IMR-90 (cell line): ENCODE data around the gene ARHGEF37. TPM values are rescaled to one million over a fixed set of nuclear protein-coding genes. Genes with fewer than 3 reads are reported as not detected.
A peak's percentile ranks its signal among the peaks of the same experiment; 100 is the strongest.

Source experiments
- ATAC-seq: fragments of 200-7000 bp; cut with Tn5 transposase; 2 replicates; pipeline ENCODE4 v1.9.1; 2020; ENCODE audit warnings: low read depth, mild to moderate bottlenecking, moderate library complexity
- BruUV-seq: library from RNA; stranded (reverse); fragments of 400-500 nt; replicated peaks from 2 replicates; lab custom pipeline; 2021; lab: Mats Ljungman, UMichigan
- CTCF ChIA-PET: fragments of 300-600 bp; formaldehyde crosslinking; extraction: SDS; loops from one replicate; lab custom pipeline; 2021; ENCODE audit warnings: antibody characterized with exemption; lab: Yijun Ruan, JAX
- POLR2A ChIA-PET: fragments of 300-600 bp; sonication (Branson Sonifier 250); formaldehyde crosslinking; loops from one replicate; lab custom pipeline; 2022; ENCODE audit warnings: antibody characterized with exemption; ENCODE audit not compliant: unreplicated experiment; lab: Charles Lee
- DNase-seq: peaks from one replicate; pipeline ENCODE4 v3.0.0; 2013
- H2AFZ ChIP-seq: replicated peaks from 2 replicates; pipeline ENCODE3; 2013; ENCODE audit warnings: low read length, mild to moderate bottlenecking; ENCODE audit not compliant: poor library complexity
- H2AK5ac ChIP-seq: 2 replicates; pipeline ENCODE4 v1.6.1; 2013; ENCODE audit warnings: low read depth, low read length, inconsistent platforms
- H2AK9ac ChIP-seq: replicated peaks from 2 replicates; pipeline ENCODE3; 2013; ENCODE audit warnings: mild to moderate bottlenecking, low read depth, low read length, moderate library complexity; ENCODE audit not compliant: poor library complexity
- H2BK120ac ChIP-seq: 2 replicates; pipeline ENCODE4 v1.6.1; 2013; ENCODE audit warnings: low read depth, low read length, inconsistent platforms
- H2BK15ac ChIP-seq: 3 replicates; pipeline ENCODE4 v1.6.1; 2013; ENCODE audit warnings: low read depth, low read length, inconsistent platforms
- H2BK20ac ChIP-seq: 2 replicates; pipeline ENCODE4 v1.6.1; 2013; ENCODE audit warnings: low read depth, mild to moderate bottlenecking, inconsistent platforms, low read length, moderate library complexity
- H2BK5ac ChIP-seq: 2 replicates; pipeline ENCODE4 v1.6.1; 2013; ENCODE audit warnings: mild to moderate bottlenecking, low read depth, low read length, inconsistent platforms; ENCODE audit not compliant: poor library complexity, severe bottlenecking
- H3K14ac ChIP-seq: replicated peaks from 2 replicates; pipeline ENCODE4 v1.6.1; 2013; ENCODE audit warnings: low read depth, low read length, inconsistent platforms
- H3K18ac ChIP-seq: 2 replicates; pipeline ENCODE4 v1.6.1; 2013; ENCODE audit warnings: low read depth, low read length, control low read depth
- H3K23ac ChIP-seq: 2 replicates; pipeline ENCODE4 v1.6.1; 2013; ENCODE audit warnings: low read depth, low read length, inconsistent platforms
- H3K27ac ChIP-seq: 2 replicates; pipeline ENCODE4 v1.5.1; 2013; ENCODE audit warnings: mild to moderate bottlenecking, control low read depth, low read length; ENCODE audit not compliant: insufficient read depth
- H3K27me3 ChIP-seq: 2 replicates; pipeline ENCODE4 v1.6.1; 2013; ENCODE audit warnings: low read length; ENCODE audit not compliant: control insufficient read depth, insufficient read depth
- H3K36me3 ChIP-seq: 2 replicates; pipeline ENCODE4 v1.6.1; 2013; ENCODE audit warnings: low read length, mixed read lengths; ENCODE audit not compliant: control insufficient read depth, insufficient read depth
- H3K4ac ChIP-seq: 2 replicates; pipeline ENCODE4 v1.6.1; 2013; ENCODE audit warnings: low read depth, low read length, inconsistent platforms
- H3K4me1 ChIP-seq: 2 replicates; pipeline ENCODE4 v1.6.1; 2013; ENCODE audit warnings: low read length, mixed read lengths; ENCODE audit not compliant: control insufficient read depth, insufficient read depth
- H3K4me2 ChIP-seq: 2 replicates; pipeline ENCODE4 v1.6.1; 2013; ENCODE audit warnings: low read depth, mild to moderate bottlenecking, control low read depth, low read length, moderate library complexity
- H3K4me3 ChIP-seq: 2 replicates; pipeline ENCODE4 v1.5.1; 2013; ENCODE audit warnings: low read depth, mild to moderate bottlenecking, control low read depth, low read length, moderate library complexity; ENCODE audit not compliant: insufficient read depth
- H3K56ac ChIP-seq: 2 replicates; pipeline ENCODE4 v1.6.1; 2013; ENCODE audit warnings: low read length, inconsistent platforms; ENCODE audit not compliant: insufficient read depth; ENCODE audit errors: extremely low read depth
- H3K79me1 ChIP-seq, 2 experiments: 2 replicates each; pipeline ENCODE4 v1.6.1; 2013; ENCODE audit warnings: low read length in 2 of 2, inconsistent platforms in 1 of 2, low read depth in 1 of 2
- H3K9ac ChIP-seq: 2 replicates; pipeline ENCODE4 v1.6.1; 2013; ENCODE audit warnings: low read depth, low read length, control low read depth
- H3K9me1 ChIP-seq: 2 replicates; pipeline ENCODE4 v1.6.1; 2013; ENCODE audit warnings: low read length, inconsistent platforms; ENCODE audit not compliant: insufficient read depth
- H3K9me3 ChIP-seq: 2 replicates; pipeline ENCODE4 v1.6.1; 2013; ENCODE audit warnings: low read length; ENCODE audit not compliant: control insufficient read depth, insufficient read depth
- H4K20me1 ChIP-seq: 2 replicates; pipeline ENCODE4 v1.6.1; 2013; ENCODE audit warnings: low read length, inconsistent platforms; ENCODE audit not compliant: insufficient read depth
- H4K5ac ChIP-seq: 2 replicates; pipeline ENCODE4 v1.6.1; 2013; ENCODE audit warnings: mild to moderate bottlenecking, low read depth, low read length, control low read depth
- H4K8ac ChIP-seq, 2 experiments: 2 replicates each; pipeline ENCODE4 v1.6.1; 2013; ENCODE audit warnings: low read depth in 2 of 2, low read length in 2 of 2, control low read depth in 1 of 2, inconsistent platforms in 1 of 2
- H4K91ac ChIP-seq: 2 replicates; pipeline ENCODE4 v1.6.1; 2013; ENCODE audit warnings: low read depth, low read length, inconsistent platforms; ENCODE audit not compliant: insufficient read depth
- BHLHE40 ChIP-seq: fragments of 150-350 bp; IDR thresholded peaks from 2 replicates; pipeline ENCODE4 v1.6.1; 2016; ENCODE audit warnings: mild to moderate bottlenecking, low read depth, low read length
- CHD1 ChIP-seq: IDR thresholded peaks from 2 replicates; pipeline ENCODE4 v1.6.1; 2012; ENCODE audit warnings: low read depth, low read length, improper control_type of control experiment
- ELK1 ChIP-seq: fragments of 150-350 bp; IDR thresholded peaks from 2 replicates; pipeline ENCODE4 v1.6.1; 2016; ENCODE audit warnings: low read depth, mild to moderate bottlenecking, low read length, moderate library complexity, borderline replicate concordance
- FOS ChIP-seq: fragments of 150-350 bp; IDR thresholded peaks from 2 replicates; pipeline ENCODE4 v1.6.1; 2016; ENCODE audit warnings: low read depth, low read length
- MAFK ChIP-seq: IDR thresholded peaks from 2 replicates; pipeline ENCODE4 v1.6.1; 2012; ENCODE audit warnings: low read depth, low read length, improper control_type of control experiment
- MAZ ChIP-seq: IDR thresholded peaks from 2 replicates; pipeline ENCODE4 v1.6.1; 2012; ENCODE audit warnings: low read depth, mild to moderate bottlenecking, low read length, improper control_type of control experiment, moderate library complexity, borderline replicate concordance
- MXI1 ChIP-seq: IDR thresholded peaks from 2 replicates; pipeline ENCODE4 v1.6.1; 2012; ENCODE audit warnings: low read depth, mild to moderate bottlenecking, low read length, moderate library complexity, borderline replicate concordance
- NFE2L2 ChIP-seq: fragments of 150-350 bp; IDR thresholded peaks from 2 replicates; pipeline ENCODE4 v1.6.1; 2016; ENCODE audit warnings: low read depth, mild to moderate bottlenecking, low read length
- POLR2A ChIP-seq: IDR thresholded peaks from 2 replicates; pipeline ENCODE4 v1.6.1; 2012; ENCODE audit warnings: mild to moderate bottlenecking, low read depth, low read length
- RAD21 ChIP-seq: IDR thresholded peaks from 2 replicates; pipeline ENCODE4 v1.6.1; 2012; ENCODE audit warnings: low read length, improper control_type of control experiment
- RCOR1 ChIP-seq: IDR thresholded peaks from 2 replicates; pipeline ENCODE4 v1.6.1; 2012; ENCODE audit warnings: mild to moderate bottlenecking, low read length, improper control_type of control experiment; ENCODE audit not compliant: insufficient replicate concordance
- RFX5 ChIP-seq: IDR thresholded peaks from 2 replicates; pipeline ENCODE4 v1.8.0; 2012; ENCODE audit warnings: low read depth, mild to moderate bottlenecking, low read length, moderate library complexity
- SMC3 ChIP-seq: fragments of 150-350 bp; IDR thresholded peaks from 2 replicates; pipeline ENCODE4 v1.6.1; 2016; ENCODE audit warnings: low read depth, mild to moderate bottlenecking, antibody characterized with exemption, low read length, moderate library complexity
- whole genome bisulfite sequencing, 2 experiments: methylation state at CpG; one replicate each; pipeline versions ENCODE4 v1.1.5 to v1.1.7; 2013; ENCODE audit warnings: missing lambda C conversion rate in 2 of 2; ENCODE audit not compliant: insufficient read length in 1 of 2; ENCODE audit errors: extremely low coverage in 2 of 2; 5-methylcytosine and 5-hydroxymethylcytosine counted together
- dilution Hi-C: fragments of 300-500 bp; cut with HindIII; formaldehyde crosslinking; loops from one replicate; pipeline ENCODE4 v1.14.3; 2018; ENCODE audit warnings: low sequenced_read_pairs; ENCODE audit not compliant: unreplicated experiment
- in situ Hi-C: fragments of 300-500 bp; cut with MboI; formaldehyde crosslinking; loops from 3 replicates; pipeline ENCODE4 v1.14.3; 2019; ENCODE audit warnings: low sequenced_read_pairs, inconsistent platforms, mixed read lengths
- intact Hi-C: fragments of 100-400 bp; cut with micrococcal nuclease; formaldehyde crosslinking; loops from 2 replicates; pipeline ENCODE4 v1.10.0; 2022
- polyA plus RNA-seq, 3 experiments: library from polyadenylated mRNA; depleted of rRNA; stranded (reverse); fragments of >200 nt; gene quantifications; 2 replicates each; pipeline ENCODE4 v1.2.3, GENCODE V29; 2012; ENCODE audit warnings: low replicate concordance in 1 of 3
- total RNA-seq: library from RNA; depleted of rRNA; stranded (reverse); fragments of >200 nt; gene quantifications from 2 replicates; pipeline ENCODE4 v1.2.3, GENCODE V29; 2012
- TF ChIP-seq, protein P1 (sequence below): conservative IDR thresholded peaks from 2 replicates; pipeline ENCODE4 v1.5.1; 2012; ENCODE audit warnings: mild to moderate bottlenecking, low read depth, low read length, improper control_type of control experiment

The ARHGEF37 gene
- total and polyA plus RNA-seq, 2 of the 4 experiments (the other 2 are of a cell fraction): 0.39 to 0.54 TPM

DNA sequence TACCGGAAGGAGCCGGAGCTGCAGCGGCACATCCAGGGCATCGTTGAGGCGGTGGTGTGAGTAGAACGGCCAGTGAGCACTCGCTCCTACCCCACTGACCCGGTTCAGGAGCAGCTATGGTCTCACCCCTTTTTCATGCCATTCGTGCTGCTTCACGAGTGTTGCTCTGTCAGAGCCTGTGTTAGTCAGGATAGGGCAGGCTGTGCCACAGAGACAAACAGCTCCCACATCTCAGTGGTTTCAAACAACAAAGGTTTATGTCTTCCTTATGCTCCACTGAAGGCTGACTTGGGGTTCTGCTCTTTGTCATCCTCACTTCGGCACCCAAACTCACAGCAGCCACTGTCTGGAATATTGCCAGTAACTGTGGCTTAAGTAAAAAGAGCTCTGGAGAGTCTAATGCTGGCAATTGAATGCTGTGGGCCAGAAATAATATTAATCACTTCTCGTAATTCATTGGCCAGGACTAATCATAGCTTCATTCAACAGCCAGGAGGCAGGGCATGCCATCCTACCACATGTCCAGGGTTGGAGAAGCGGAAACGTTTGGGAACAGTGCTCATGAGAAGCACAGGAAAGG lies 28.4 kb downstream of the ARHGEF37 start:
- WGBS, 2 experiments: 86% methylated on average over 7 of the region's 14 CpGs; no CpG with 5 or more reads in 1 of the 2 experiments
- CTCF ChIA-PET: interaction anchor here (0.6 to 1.3 kb wide), 3 partner anchors 9 to 692 kb away, joined by 3 to 10 read pairs (median 3); no protein-coding TSS in a partner anchor

More for the DNA sequence above, 28.4 kb downstream of the ARHGEF37 start:
- Histone ChIP-seq H4K91ac (no peak overlapping the region), H3K27ac (no peak overlapping the region), H4K8ac (no peak overlapping the region), H3K27me3 (no peaks in the 10 kb centered on the region), H3K18ac (no peak overlapping the region), H3K9me1 (peaks cover 17% of the 10 kb centered on the region), H2BK20ac (peak overlapping the region; percentile 23; the same call in 1 of the 2 replicates), H2BK5ac (no peak overlapping the region), H3K36me3 (no peaks in the 10 kb centered on the region), H2AFZ (peak overlapping the region; percentile 35), H3K14ac (no peak overlapping the region), H3K4ac (no peak overlapping the region), H4K5ac (no peak overlapping the region), H3K4me1 (peaks cover 8% of the 10 kb centered on the region), H3K79me1 (peaks cover 0 to 3% of the 10 kb centered on the region in 2 experiments; a peak in 1 of 4 replicates), H3K4me3 (no peak overlapping the region), H3K56ac (no peak overlapping the region), H2BK120ac (no peak overlapping the region), H3K9me3 (no peaks in the 10 kb centered on the region), H3K4me2 (no peak overlapping the region), H4K20me1 (no peaks in the 10 kb centered on the region), H3K23ac (no peak overlapping the region), H2BK15ac (no peak overlapping the region; the same call in 2 of the 3 replicates), H3K9ac (no peak overlapping the region), H2AK5ac (peak overlapping the region; percentile 24; the same call in 1 of the 2 replicates), H2AK9ac (peak overlapping the region; percentile 48)
- BruUV-seq: no TSS peak
- in situ Hi-C loops (no loop called here), dilution Hi-C loops (no loop called here), intact Hi-C loops (no loop called here)
- TF ChIP-seq ELK1 (no peak), FOS (no peak), RCOR1 (no peak), MAFK (no peak), MAZ (no peak), NFE2L2 (no peak), CHD1 (no peak), SMC3 (no peak), MXI1 (no peak), BHLHE40 (no peak), RAD21 (no peak), POLR2A (no peak), RFX5 (no peak)
- TF ChIP-seq, protein P1, sequence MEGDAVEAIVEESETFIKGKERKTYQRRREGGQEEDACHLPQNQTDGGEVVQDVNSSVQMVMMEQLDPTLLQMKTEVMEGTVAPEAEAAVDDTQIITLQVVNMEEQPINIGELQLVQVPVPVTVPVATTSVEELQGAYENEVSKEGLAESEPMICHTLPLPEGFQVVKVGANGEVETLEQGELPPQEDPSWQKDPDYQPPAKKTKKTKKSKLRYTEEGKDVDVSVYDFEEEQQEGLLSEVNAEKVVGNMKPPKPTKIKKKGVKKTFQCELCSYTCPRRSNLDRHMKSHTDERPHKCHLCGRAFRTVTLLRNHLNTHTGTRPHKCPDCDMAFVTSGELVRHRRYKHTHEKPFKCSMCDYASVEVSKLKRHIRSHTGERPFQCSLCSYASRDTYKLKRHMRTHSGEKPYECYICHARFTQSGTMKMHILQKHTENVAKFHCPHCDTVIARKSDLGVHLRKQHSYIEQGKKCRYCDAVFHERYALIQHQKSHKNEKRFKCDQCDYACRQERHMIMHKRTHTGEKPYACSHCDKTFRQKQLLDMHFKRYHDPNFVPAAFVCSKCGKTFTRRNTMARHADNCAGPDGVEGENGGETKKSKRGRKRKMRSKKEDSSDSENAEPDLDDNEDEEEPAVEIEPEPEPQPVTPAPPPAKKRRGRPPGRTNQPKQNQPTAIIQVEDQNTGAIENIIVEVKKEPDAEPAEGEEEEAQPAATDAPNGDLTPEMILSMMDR: no peak
- no peak for DNase-seq
- POLR2A ChIA-PET: no interaction called here
- no peak for ATAC-seq
